ENCODE results near the gene PTPN11.
"Not testable (repeated sequence)": the region's sequence is repeated elsewhere in the genome, so short reads cannot be mapped to it uniquely, and the experiment has no call there.

The PTPN11 gene

DNA sequence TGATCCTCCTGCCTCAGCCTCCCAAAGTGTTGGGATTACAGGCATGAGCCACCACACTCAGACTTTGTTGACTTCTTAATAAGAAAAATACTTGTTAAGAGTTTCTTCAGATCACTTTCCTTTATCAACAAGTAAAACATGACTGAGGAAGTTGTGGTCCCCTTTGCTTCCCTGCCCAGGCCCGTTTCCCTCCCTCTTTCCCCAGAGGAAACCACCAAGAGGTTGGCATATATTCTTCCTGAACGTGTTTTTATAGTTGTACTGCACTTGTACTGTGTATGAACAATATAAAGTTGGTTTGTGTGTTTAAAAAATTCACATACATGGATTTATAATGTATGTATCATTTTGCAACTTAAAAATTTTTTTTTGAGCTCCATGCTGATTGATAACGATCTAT lies 28.4 kb downstream of the PTPN11 start:
- no peak for DNase-seq (ENCODE audit: low read depth in 1 of 2, low spot score in 1 of 2)

DNA sequence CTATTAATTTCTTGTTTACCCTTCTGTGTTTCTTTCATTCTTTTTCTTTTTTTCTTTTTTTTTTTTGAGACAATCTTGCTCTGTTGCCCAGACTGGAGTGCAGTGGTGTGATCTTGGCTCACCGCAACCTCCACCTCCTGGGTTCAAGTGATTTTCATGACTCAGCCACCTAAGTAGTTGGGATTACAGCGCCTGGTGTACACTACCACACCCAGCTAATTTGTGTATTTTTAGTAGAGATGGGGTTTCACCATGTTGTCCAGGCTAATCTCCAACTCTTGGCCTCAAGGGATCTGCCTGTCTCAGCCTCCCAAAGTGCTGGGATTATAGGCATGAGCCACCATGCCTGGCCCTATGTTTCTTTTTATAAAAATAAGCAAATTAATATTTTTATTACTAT lies 29.4 kb downstream of the PTPN11 start:
- DNase-seq (ENCODE audit: low read depth in 1 of 2, low spot score in 1 of 2) = not testable (repeated sequence)

DNA sequence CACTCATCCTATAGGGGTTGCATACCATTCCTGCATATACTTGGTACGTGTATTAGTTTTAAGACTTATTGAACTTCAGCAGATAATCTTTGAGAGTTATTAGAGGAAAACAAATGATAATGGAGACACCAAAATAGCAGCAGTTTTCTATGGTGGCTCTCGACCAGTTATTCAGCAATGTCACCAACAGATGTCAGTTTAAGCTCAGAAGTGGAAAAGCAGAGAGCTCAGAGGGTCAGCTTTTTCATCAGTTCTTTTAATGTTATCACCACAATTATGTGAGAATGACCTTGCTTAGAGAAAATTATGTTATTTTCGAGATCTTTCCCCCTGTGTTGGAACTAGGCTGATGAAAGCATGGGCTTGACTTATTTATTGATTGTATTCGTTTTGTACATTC lies 32.0 kb downstream of the PTPN11 start:
- DNase-seq (ENCODE audit: low read depth in 1 of 2, low spot score in 1 of 2) = no peak

DNA sequence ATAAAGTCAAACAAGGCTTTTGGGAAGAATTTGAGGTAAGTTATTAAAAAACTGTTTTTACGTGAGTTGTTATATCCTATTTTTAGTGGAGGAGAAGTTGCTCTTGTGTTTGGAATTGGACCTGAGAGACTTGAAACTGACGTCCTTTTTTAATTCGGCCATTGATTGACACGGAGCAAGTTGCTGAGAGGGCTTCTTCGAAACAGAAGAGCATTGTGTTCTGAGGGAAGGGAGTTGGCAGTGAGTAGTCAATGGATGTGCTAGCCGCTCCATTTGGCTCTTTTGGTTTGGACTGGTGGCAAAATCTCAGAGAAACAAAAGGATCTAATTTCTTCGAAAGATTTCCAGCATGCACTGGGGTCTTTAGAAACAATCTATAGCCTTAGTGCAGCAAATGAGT lies 37.3 kb downstream of the PTPN11 start:
- no peak for DNase-seq (ENCODE audit: low read depth in 1 of 2, low spot score in 1 of 2)

DNA sequence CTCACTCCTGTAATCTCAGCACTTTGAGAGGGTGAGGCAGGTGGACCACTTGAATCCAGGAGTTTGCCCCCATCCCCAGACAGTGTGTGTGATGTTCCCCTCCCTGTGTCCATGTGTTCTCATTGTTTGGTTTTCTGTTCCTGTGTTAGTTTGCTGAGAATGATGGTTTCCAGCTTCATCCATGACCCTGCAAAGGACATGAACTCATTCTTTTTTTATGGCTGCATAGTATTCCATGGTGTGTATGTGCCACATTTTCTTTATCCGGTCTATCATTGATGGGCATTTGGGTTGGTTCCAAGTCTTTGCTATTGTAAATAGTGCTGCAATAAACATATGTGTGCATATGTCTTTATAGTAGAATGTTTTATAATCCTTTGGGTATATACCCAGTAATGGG lies 38.4 kb downstream of the PTPN11 start:
- not testable (repeated sequence) for DNase-seq (ENCODE audit: low read depth in 1 of 2, low spot score in 1 of 2)

DNA sequence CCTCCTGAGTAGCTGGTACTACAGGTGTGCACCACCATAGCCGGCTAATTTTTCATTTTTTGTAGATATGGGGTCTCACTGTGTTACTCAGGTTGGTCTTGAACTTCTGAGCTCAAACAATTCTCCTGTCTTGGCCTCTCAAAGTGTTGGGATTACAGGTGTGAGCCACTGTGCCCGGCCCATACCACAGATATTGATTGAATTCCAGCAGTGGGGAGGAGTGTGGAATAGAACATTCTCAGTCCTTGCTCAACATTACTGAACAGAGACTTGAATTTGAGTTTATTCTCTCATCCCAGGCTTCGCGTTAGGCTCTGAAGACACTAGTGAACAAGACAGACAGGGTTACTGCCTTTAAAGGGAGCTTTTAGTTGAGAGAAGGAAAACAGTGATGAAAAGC lies 39.6 kb downstream of the PTPN11 start:
- DNase-seq (ENCODE audit: low read depth in 1 of 2, low spot score in 1 of 2) = no peak

DNA sequence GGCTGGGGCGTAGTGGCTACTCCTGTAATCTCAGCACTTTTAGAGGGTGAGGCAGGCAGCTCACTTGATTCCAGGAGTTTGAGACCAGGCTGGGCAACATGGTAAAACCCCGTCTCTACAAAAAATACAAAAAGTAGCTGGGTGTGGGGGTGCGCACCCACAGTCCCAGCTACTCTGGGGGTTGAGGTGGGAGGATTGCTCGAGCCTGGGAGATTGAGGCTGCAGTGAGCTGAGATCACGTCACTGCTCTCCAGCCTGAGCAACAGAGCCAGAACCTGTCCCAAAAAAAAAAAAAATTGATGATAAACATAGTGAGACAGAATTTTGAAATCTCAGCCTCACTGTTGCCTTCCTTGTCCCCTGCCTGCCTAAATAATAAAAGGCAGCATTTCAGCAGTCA lies 40.0 kb downstream of the PTPN11 start:
- no peak for DNase-seq (ENCODE audit: low read depth in 1 of 2, low spot score in 1 of 2)

DNA sequence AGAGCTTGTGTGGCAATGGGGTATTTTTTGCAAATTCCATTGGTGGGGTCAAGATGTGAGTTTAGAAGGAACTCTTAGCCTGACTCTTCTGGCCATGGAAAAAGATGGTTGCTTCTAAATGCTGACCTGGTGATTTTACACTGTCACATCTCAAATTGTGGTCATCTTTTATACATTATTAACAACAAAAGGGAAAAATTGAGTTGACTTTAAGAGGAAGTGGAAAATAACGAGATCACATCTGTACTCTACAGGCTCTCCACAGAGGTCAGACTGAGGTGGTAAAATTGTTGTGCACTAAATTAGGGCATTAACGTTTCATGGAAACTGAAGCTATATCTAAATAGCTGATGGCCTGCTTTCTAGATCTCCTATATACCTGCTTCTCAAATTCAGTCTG lies 44.7 kb downstream of the PTPN11 start:
- DNase-seq (ENCODE audit: low read depth in 1 of 2, low spot score in 1 of 2) = no peak

DNA sequence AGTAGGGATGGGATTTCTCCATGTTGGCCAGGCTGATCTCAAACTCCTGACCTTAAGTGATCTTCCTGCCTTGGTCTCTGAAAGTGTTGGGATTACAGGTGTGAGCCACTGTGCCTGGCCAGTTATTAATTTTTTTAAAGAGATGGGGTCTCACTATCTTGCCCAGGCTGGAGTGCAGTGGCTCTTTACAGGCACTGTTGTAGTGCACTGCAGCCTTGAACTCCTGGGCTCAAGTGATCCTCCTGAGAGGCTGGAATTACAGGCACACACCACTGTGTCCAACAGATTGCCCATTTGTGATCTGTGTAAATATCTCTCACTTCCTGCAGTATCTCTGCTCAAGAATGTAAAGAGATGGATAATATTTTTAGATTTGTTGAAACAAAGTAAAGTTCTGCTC lies 45.9 kb downstream of the PTPN11 start:
- DNase-seq (ENCODE audit: low read depth in 1 of 2, low spot score in 1 of 2) = no peak

DNA sequence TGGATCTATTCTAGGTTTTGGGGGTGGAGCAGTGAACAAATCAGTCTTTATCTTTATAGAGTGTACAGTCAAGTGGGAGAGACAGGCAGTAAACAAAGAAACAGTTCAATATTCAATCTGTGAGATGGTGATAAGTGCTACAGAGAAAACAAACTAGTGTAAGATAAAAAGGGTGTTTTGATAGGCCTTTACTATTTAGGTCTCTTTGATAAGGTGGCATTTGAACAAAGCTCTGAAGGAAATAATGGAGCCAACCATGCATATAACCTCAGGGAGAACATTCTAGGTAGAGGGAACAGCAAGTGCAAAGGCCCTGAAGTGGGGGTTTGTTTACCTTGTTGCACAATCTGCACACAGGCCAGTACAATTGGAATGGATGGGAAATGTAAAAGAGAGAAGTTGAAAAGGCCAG lies 47.3 kb downstream of the PTPN11 start:
- DNase-seq (ENCODE audit: low read depth in 1 of 2, low spot score in 1 of 2) = no peak

DNA sequence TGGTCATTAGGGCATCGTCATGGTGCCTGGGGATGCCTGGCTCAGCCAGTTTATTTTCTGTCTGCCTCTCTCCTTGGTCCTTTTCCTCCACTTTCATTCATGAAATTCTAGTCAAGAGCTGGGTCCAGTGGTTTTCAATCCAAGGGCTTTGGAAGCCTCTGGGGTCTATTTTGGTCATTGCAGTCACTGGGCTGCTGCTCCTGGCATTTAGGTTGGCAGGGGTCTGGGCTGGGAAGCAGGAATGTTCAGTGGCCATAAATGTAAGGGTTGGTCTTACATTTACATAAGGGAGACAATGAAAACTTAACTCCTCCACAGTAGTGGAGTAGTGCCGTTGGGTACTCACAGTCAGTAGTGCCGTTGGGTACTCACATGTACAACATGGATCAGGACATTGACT lies 48.1 kb downstream of the PTPN11 start:
- DNase-seq (ENCODE audit: low read depth in 1 of 2, low spot score in 1 of 2) = no peak

DNA sequence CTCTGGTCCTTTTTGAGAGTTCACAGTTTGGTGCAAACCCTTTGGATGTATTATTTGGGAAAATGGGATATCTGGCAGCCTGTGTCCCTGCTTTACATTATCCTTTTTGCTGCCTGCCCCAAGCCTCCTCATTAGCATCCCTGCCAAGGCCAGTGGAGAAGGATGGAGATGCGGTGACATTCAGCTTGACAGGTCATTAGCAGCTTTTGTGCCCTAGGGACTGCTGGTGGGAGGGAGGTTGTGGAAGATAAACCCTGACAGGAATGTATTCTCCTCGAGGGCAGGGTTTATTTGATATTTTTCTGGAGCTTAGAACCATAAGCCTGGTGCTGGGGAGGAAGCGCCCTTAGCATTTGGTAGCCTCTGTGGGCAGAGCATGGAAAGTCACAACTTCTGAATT lies 49.3 kb downstream of the PTPN11 start:
- no peak for DNase-seq (ENCODE audit: low read depth in 1 of 2, low spot score in 1 of 2)

DNA sequence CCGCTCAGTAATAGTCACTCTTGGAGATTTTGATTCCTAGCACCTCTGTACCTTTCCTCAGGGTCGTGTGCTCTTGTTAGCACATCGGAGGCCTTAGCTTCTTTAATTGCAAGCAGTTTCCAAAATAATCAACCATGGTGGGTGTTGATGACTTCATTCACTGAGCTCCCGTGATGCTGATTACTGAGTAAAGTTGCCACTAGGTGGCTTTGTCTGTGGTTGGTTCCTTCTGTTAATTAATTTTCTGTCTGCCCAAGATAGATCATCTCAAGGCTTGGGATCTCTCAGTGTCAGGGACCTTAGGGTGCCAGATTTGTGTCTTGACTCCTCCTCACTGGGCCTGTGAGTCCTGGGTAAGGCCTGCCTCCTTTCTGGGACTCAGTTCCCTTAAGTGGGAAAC lies 54.3 kb downstream of the PTPN11 start:
- DNase-seq (ENCODE audit: low read depth in 1 of 2, low spot score in 1 of 2) = no peak

DNA sequence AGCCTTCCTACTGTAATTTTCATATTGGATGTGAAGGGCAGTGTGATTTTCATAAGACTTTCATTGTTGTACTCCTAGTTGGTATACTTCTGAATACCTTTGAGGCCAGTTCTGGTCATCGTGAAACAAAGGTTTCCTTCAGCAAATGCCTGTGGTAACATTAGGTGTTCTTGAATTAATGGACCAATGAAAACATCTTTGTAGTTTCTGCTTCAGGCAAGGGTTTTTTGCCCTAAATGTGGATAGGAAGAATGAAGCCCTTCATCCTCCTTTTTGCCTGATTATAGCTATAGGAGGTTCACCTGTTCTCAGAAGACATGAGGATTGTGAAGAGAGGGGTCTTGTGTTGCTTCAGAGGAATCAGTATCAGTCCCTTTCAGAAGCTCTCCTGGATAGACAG lies 60.7 kb downstream of the PTPN11 start:
- DNase-seq (ENCODE audit: low read depth in 1 of 2, low spot score in 1 of 2) = no peak

DNA sequence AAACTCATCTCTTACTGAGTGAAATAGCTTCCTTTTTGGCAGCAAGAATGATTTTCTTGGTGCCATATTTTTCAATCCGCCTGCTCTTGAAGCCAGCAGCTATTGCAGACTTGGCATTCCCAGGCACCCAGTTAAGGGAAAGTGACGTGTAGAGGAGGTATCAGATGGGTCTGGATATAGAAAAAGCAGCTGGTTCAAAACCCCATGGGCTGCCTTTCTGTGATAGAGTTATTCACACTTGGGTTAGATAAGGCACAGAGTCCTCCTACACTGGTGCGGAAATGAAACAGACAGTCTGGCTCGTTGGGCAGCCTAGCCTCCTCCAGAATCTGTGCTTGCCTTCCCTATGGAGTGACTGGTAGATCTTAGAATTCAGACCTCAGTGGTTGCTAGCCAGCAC lies 62.2 kb downstream of the PTPN11 start:
- no peak for DNase-seq (ENCODE audit: low read depth in 1 of 2, low spot score in 1 of 2)

DNA sequence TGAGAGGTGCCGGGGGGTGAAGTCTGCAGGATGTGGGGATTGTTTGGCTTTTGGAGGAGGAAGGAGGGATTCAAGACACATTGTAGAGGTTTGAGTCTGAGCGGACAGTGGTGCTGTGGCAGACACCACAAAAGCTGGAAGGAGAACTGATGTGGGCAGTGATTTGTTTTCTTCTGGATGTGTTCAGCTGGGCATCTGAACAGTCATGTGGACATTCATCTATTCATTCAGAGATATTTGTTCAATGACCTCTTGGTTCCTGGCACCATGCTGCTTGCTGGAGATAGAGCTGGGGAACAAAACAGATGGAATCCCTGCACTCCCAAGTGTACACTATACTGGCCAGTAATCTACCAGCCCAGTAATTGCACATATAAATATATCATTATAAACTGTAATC lies 64.0 kb downstream of the PTPN11 start:
- no peak for DNase-seq (ENCODE audit: low read depth in 1 of 2, low spot score in 1 of 2)

DNA sequence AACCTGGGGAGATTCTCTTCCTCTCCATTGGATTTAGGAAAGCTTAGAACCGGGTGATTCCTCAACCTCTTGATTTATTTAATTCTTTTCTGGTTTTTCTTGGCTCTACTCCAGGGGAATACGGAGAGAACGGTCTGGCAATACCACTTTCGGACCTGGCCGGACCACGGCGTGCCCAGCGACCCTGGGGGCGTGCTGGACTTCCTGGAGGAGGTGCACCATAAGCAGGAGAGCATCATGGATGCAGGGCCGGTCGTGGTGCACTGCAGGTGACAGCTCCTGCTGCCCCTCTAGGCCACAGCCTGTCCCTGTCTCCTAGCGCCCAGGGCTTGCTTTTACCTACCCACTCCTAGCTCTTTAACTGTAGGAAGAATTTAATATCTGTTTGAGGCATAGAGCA lies 67.6 kb downstream of the PTPN11 start:
- no peak for DNase-seq (ENCODE audit: low read depth in 1 of 2, low spot score in 1 of 2)

DNA sequence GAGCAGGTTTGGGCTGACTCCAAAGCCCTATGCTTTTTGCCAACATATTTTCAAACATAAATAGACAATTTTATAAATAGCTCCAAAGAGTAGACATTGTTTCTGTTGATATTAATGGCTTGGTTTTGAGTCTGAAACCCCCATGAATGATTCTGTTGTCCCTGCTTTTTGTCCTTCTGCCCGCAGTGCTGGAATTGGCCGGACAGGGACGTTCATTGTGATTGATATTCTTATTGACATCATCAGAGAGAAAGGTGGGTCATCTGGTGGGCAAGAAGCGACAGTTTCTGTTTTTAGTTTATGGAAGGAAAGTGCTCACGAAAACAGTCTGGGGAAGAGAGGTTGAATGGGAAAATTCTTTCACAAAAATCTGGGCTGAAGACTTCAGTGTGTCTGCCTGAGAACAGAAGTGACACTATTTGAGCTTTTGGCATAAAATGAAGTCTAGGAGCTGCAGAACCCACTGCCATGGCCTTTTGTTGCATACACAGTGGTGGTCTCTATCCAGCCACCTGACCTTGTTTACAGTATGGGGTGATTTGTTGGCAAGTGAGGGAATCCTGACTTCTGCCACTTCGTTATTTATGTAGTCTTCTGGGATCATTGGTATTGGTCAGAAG lies 69.6 kb downstream of the PTPN11 start:
- no peak for DNase-seq (ENCODE audit: low read depth in 1 of 2, low spot score in 1 of 2)

DNA sequence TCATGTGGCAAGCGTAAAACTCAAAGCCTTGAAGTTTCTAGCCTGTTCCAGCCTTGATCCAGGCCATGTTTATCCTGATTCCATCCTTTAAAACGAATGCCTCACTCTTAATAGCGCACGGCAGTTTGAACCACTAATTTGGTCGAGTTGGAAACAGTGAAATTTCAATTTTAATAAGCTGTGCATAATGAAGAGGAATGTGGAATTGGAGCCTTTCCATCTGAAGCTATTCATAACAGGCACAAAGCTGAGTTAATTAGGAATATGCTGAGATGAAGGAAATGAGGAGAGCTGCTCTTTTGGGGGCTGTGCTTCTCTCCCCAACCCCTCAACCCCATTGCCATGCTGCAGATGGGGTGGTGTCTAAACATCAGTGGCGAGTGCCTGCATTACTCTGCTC lies 70.7 kb downstream of the PTPN11 start:
- DNase-seq (ENCODE audit: low read depth in 1 of 2, low spot score in 1 of 2) = no peak

DNA sequence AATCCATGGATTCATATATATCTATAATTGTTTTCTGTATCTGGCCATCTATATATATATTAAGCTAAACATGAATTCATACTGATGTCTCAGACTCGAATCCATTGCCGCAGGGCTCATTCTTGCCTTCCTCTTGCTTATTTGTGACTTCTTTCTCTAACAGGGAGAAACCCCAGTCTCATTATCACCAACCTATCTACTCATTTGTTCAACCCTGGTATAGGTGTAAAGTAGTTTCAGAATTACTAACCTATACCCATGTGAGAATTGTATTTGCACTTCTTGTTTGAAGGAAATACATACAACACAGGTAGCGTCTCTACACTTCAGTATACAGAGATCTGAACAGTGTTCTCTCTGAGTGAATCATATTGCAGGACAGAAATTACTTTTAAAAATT lies 77.7 kb downstream of the PTPN11 start:
- no peak for DNase-seq (ENCODE audit: low read depth in 1 of 2, low spot score in 1 of 2)

DNA sequence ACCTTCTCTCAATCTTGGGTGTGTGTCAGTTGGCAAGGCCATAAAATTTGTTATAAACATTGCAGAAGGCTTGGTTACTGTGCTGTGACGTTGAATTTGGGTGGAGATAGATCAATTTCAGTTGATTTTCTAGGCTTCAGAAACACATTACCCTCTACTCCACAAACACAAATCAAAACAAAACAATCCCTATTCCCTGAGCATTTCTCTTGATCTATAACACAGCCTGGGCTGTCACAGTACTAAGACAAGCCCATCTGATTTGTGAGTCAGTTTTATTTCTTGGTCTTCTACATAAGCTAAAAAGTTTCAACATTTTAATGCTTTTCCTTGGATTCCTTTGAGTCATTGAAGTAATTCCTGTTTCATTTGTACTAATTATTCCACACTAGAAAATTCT lies 79.8 kb downstream of the PTPN11 start:
- no peak for DNase-seq (ENCODE audit: low read depth in 1 of 2, low spot score in 1 of 2)

DNA sequence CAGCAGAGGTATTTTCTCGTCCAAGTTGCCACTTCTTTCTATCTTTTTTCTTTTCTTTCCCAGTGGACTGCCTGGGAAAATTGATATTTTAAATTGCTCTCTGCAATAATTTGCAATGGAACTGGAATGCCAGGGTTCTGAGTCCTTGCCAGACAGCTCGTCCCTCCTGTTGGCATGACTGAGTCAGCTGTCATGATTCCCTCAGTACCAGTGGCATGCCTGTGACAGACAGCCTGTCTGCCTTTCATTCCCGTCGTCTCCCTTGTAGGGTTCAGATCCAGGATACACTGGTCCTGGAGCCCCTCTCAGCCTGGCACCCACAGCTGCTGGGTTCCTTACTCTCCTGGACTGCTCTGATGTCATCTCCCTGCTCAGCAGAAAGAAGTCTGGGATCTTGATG lies 84.8 kb downstream of the PTPN11 start:
- no peak for DNase-seq (ENCODE audit: low read depth in 1 of 2, low spot score in 1 of 2)

DNA sequence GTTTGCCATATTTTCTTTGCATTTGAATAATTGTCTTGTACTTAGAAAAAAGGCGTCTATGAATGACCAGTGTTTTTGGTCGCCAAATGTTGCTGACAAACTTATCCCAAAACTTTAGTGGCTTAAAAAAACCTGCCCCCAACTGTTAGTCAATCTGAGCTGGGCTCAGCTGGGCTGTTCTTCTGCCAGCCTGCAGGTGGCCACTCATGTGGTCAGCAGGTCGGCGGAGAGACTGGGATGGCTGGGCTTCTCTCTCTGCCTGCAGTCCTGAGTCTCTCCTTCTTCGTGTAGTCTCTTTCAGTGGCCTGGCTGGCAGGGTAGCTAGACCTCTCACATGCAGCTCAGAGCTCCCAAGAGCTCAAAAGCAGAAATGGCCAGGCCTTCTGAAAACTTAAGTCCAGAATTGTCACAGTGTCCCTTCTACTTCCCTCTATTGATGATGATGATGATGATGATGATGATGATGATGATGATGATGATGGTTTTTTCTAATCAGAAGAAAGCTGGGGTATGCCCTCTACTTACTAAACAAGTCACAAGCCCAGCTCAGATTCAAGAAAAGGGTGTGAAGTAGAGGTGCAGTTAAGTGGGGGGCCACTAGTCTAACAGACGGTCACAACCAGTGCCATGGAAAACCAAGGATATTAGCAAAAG lies 87.9 kb downstream of the PTPN11 start:
- no peak for DNase-seq (ENCODE audit: low read depth in 1 of 2, low spot score in 1 of 2)

Measured in activated CD4-positive, alpha-beta T cell treated with anti-CD3 and anti-CD28 coated beads, Interleukin-2, amount 50 U/mL, for 24 hours (primary cell).